Activated T-helper 9 cell treated with anti-CD3 and anti-CD28 coated beads, Interleukin-2, amount 50 U/mL, for 16 hours (primary cell): Measurements from ENCODE around the gene TRNP1.

Source experiments
- DNase-seq: peaks from one replicate; pipeline ENCODE4 v3.0.0-alpha.2; 2020; ENCODE audit warnings: low read depth

TRNP1 gene

GRCh38 chr1:27001570-27002360 is 8.3 kb downstream of the TRNP1 start:
- no peak for DNase-seq

DNA sequence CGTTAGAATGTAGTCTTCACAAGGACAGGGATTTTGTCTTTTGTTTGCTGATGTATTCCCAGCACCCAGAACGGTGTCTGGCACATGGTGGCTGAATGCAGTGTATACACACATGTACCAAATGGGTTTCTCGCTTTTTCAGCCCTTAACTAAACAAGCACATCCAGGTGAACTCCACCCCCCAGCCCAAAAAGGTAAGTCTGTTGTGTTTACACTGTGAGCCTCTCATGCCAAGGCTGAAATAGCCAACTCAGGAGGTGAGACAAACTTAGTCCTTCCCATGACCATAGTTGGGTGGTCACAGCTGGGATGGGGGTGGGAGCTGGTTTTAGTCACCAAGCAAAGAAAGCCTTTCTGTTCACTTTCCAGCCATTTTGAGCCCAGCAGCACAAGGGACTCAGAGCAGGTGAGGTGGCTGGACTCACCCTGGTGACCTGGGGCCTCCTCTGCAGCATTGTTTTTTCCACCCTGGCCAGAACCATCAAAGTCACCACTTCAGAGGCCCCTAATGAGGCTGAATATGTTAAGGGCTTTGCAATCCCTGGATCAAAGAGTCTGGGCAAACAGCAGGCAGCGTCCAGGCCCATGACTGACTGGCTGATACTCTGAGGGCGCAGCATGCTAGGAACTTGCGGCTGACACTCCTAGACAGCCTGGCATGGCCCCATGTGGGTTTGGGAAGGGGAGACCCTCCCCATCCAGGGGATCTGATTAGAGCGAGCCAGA is 10.4 kb downstream of the TRNP1 start:
- no peak for DNase-seq

DNA sequence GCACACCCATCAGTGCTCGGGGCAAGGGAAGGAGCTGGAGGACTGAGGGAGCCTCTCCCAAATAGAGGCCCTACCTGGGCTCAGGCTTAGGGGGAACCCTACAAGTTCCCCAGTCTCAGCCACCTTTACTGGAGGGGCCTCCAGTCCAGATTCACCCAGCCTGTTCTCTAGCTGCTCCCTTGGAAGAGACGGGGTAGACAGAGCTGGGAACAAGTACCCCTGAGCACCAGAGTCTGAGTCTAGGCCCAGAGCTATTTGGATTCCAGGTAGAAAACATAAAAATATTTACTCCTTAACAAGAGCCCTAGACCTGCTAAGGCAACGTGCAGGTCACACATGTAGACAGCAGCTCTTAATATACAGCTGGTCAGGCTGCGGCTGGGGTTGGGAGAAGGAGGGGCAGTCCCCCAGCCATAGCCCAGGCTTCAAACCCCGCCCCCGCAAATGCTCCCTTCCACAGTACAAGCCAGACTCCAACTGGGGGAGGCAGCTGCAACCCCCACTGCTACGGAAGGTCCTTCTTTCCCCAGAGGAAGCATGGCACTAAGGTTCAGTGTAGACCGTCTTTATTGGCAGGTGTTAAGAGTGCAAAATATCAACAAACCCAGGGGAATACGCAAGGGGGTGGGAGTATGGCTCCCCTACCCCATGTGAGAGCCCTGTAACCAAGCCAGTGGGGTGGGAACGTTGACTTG is 11.1 kb downstream of the TRNP1 start:
- no peak for DNase-seq

- DNase-seq = no peak
Observed at GRCh38 chr1:27005166-27005530, 11.7 kb downstream of the TRNP1 start.

DNA sequence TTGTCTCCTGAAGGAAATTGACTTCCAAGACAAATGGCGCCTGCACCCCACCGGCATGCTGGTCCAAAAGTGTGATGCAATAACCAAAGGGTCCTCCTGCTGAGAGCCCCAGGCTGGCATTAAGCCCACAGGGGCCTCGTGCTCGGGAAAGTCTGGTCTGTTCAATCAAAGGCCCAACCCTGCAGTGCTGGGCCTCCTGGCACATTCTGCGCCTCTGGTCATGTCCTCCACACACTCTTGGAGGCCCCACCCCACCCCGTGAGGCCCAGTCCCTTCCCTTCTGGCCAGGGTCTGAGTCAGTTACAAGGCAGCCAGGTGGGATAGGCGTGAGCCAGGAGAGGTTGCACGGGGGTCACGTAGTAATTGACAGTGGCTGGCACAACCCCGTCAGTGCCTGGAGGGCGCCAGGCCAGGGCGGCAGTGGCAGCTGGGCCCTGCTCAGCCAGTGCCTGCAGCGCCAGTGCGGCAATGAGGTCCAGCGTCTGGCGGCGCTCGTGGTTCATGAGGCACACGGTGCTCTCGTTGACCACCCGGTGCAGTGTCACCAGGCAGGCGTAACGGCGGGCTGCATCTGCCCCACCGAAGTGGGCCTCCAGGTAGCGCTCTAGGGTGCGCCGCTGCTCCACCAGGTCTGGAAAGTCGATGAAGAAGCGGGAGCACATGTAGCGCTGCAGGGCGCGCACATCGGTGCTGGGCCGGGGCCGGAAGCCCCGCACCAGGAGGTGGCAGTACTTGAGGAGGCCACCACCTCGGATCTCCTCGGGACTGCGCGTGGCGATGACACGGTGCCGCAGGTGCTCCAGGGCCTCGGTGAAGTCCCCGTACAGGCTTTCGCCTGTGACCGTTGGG is 12.4 kb downstream of the TRNP1 start:
- DNase-seq = no peak

DNA sequence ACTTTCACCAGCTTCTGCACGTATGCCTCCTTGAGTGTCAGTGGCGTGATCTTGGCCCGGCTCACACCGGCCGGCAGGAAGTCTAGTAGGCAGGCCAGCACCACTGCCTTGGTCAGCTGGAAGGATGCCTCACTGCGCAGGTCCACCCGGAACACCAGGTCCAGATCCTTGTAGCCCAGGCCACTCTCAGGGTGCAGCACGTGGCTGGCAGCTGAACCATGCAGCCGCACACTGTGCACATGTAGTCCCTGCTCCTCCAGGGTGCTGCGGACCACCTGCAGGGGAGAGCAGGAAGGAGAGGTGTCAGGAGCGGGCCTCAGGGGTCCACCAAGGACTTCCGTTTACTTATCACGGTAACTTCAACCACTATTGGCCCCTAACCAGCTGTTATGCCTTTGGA is 13.2 kb downstream of the TRNP1 start:
- no peak for DNase-seq

DNA sequence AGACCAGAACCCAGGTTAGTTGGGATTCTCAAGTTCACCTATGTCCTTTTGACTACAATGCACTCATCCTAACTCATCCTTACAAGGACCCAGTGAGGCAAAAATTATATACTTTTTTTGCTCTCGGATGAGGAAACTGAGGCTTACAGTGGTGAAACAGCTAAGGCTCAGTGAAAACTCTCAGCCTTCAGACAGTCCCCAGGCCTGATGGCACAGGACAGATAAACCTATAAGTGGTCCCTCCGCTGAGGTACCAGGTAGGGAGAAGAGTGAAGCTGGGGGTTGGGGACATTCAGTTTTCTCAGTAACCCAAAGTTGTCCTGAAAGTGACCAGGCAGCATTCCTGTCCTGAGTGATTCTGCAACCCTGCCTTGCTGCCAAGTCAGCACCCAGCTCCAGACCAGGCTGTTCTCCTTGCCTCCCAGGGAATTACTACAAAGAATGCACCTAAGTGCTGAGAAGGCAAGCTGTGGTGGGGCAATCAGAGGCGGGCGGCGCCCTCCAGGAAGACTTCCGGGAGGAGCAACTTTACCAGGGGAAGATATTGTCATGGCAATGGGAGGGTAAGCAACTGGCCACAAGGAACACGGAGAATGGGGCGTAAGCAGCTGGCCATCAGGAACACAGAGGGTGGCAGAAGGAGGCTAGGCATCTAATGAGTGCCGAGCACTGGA is 14.6 kb downstream of the TRNP1 start:
- DNase-seq = no peak

DNA sequence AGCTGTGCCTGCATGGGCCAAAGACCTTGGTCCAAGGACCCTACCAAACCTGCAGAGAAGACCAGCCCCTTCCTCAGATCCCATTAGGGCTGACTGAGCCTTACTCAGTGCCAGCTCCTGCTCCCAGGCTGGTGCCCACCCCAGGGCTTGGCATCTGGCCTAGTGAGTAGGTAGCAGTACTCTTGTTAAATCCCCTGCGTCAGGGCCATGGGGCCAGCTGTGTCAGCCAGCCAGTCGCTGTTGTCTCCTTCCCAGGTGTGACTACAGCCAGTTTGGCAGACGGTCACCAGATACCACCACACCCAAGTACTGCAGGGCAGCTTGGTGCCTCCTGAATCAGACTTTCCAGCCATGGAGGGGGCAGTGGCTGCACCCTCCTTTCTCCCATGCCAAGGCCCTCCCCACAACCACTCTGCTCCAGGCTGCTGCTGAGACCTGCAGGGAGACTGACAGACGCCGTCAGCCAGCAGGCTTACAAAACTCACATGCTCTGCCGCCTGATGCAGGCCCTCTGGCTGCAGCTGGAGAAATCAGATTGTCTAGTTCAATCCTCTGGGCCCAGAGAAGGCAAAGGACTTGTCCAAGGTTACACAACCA is 16.2 kb downstream of the TRNP1 start:
- DNase-seq = no peak

DNA sequence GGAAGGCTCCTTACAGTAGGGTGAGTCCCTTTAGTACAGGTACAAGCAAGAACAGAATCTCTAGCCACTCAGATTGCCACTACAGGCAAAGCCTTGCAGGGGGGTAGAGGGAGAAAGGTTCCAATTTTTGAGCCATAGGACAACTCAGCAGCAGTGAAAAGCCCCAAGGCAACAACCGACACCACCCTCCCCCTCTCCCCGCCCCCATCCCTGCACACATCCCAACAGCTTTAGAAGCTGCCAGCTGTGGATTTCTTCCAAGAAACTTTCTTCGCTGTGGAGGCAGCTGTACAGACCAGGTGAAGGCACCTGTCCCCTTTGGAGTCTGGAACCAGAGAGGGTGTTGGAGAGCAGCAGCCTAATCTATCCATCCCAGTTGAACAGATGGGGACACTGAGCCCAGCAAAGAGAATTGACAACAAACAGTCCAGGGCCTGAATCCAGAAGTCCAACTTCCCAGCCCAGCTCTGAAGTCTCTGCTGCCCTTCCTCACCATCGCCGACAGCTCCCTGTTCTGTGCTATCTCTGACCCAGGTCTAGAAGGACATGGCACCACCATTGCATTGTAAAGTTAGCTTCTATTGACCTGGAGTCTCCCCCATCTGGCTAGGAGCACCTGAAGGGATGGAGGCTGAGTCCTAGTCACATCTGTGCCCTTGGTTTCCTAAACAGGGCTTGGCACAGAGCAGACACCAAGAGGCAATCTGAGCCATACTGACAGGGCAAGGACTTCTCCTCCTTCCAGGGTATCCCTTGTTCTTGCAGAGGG is 16.9 kb downstream of the TRNP1 start:
- no peak for DNase-seq

- DNase-seq = no peak
Observed at GRCh38 chr1:27011058-27011764, 17.7 kb downstream of the TRNP1 start.

- DNase-seq = no peak
Observed at GRCh38 chr1:27011976-27012563, 18.6 kb downstream of the TRNP1 start.

GRCh38 chr1:27015260-27015659 is 21.8 kb downstream of the TRNP1 start:
- DNase-seq = no peak

DNA sequence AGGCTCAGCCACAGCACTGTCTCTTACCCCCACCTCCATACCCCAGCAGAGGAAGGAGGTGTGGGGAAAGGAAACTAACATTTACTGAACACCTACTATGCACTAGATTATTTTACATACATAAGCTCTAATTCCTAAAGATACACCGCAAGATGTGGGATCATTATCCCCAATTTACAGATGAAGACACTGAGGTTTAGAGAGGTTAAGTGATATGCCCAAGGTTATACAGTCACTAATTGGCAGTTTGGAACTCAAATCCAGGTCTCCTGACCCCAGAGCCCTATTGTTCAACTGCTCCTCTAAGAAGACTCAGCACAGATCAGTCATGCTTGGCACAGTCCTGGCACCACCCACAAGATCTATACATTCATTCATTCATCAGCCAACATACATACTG is 22.9 kb downstream of the TRNP1 start:
- DNase-seq = no peak

GRCh38 chr1:27017207-27017606 is 23.7 kb downstream of the TRNP1 start:
- DNase-seq = no peak

GRCh38 chr1:27018316-27018715 is 24.8 kb downstream of the TRNP1 start:
- DNase-seq = no peak

GRCh38 chr1:27021354-27022031 is 28.0 kb downstream of the TRNP1 start:
- no peak for DNase-seq

DNA sequence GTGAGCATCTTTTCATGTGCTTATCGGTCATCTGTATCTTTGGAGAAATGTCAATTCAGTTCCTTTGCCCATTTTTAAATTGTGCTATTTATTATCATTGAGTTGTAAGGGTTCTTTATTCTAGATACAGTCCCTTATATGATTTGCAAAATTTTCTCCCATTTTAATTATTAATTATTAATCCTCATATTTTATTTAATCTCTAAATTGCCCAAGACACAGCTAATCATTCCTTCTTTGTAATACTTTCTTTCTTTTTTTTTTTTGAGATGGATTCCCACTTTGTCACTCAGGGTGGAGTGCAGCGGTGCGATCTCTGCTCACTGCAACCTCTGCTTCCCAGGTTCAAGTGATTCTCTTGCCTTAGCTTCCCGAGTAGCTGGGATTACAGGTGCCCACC is 32.2 kb downstream of the TRNP1 start:
- no peak for DNase-seq

GRCh38 chr1:27026621-27027574 is 33.4 kb downstream of the TRNP1 start:
- DNase-seq = no peak
